Measurements from ENCODE around the gene PACRG. TPM values are rescaled to one million over a fixed set of nuclear protein-coding genes. Genes with fewer than 3 reads are reported as not detected.

PACRG gene
- total and polyA plus RNA-seq, 2 experiments from 2014 or later, result 0.17 to 0.68 TPM

- H3K4me1 Mint-ChIP-seq, result no peaks in the 10 kb centered on the region
- DNase-seq (ENCODE audit: low spot score) (no peak), ATAC-seq (no peak)
- Histone ChIP-seq H3F3A (replicated peaks; ENCODE audit: low read depth) (no peaks in the 10 kb centered on the region), H3K9me2 (ENCODE audit: insufficient read depth) (peaks cover 4% of the 10 kb centered on the region; the same call in 1 of the 2 replicates), H3K4me2 (no peak overlapping the region), H2AFZ (no peak overlapping the region), H3K36me3 (ENCODE audit: insufficient read depth) (no peaks in the 10 kb centered on the region), H3K79me2 (replicated peaks; ENCODE audit: insufficient read depth) (no peaks in the 10 kb centered on the region), H3K4me3 (no peak overlapping the region), H3K27ac (ENCODE audit: low read depth) (no peak overlapping the region), H3K27me3 (ENCODE audit: insufficient read depth) (no peaks in the 10 kb centered on the region), H3K4me1 (ENCODE audit: insufficient read depth) (no peaks in the 10 kb centered on the region), H4K20me1 (replicated peaks; ENCODE audit: insufficient read depth) (no peaks in the 10 kb centered on the region)
- TF ChIP-seq REST (IDR thresholded peaks at IDR 0.05; ENCODE audit: unreplicated experiment) (no peak), STAT1 (IDR thresholded peaks at IDR 0.05; ENCODE audit: unreplicated experiment) (no peak), ETS1 (IDR thresholded peaks at IDR 0.05) (no peak), EZH2 (IDR thresholded peaks at IDR 0.05; ENCODE audit: low read depth, unreplicated experiment) (no peak), JUNB (IDR thresholded peaks at IDR 0.05; ENCODE audit: unreplicated experiment) (no peak), ZNF331 (CRISPR knock-in tag; IDR thresholded peaks at IDR 0.05; ENCODE audit: low read depth) (no peak), CREB1 (CRISPR knock-in tag; IDR thresholded peaks at IDR 0.05; ENCODE audit: low read depth) (no peak), NANOG (IDR thresholded peaks at IDR 0.05; ENCODE audit: borderline replicate concordance) (no peak), CTCF (conservative IDR thresholded peaks at IDR 0.05; ENCODE audit: low read depth in 2 of 2) (no peak), POLR2AphosphoS5 (IDR thresholded peaks at IDR 0.05; ENCODE audit: low read depth) (no peak), ZNF114 (CRISPR knock-in tag; IDR thresholded peaks at IDR 0.05) (no peak), EZH2phosphoT487 (IDR thresholded peaks at IDR 0.05; ENCODE audit: unreplicated experiment) (no peak)
- TF ChIP-seq, protein P1, sequence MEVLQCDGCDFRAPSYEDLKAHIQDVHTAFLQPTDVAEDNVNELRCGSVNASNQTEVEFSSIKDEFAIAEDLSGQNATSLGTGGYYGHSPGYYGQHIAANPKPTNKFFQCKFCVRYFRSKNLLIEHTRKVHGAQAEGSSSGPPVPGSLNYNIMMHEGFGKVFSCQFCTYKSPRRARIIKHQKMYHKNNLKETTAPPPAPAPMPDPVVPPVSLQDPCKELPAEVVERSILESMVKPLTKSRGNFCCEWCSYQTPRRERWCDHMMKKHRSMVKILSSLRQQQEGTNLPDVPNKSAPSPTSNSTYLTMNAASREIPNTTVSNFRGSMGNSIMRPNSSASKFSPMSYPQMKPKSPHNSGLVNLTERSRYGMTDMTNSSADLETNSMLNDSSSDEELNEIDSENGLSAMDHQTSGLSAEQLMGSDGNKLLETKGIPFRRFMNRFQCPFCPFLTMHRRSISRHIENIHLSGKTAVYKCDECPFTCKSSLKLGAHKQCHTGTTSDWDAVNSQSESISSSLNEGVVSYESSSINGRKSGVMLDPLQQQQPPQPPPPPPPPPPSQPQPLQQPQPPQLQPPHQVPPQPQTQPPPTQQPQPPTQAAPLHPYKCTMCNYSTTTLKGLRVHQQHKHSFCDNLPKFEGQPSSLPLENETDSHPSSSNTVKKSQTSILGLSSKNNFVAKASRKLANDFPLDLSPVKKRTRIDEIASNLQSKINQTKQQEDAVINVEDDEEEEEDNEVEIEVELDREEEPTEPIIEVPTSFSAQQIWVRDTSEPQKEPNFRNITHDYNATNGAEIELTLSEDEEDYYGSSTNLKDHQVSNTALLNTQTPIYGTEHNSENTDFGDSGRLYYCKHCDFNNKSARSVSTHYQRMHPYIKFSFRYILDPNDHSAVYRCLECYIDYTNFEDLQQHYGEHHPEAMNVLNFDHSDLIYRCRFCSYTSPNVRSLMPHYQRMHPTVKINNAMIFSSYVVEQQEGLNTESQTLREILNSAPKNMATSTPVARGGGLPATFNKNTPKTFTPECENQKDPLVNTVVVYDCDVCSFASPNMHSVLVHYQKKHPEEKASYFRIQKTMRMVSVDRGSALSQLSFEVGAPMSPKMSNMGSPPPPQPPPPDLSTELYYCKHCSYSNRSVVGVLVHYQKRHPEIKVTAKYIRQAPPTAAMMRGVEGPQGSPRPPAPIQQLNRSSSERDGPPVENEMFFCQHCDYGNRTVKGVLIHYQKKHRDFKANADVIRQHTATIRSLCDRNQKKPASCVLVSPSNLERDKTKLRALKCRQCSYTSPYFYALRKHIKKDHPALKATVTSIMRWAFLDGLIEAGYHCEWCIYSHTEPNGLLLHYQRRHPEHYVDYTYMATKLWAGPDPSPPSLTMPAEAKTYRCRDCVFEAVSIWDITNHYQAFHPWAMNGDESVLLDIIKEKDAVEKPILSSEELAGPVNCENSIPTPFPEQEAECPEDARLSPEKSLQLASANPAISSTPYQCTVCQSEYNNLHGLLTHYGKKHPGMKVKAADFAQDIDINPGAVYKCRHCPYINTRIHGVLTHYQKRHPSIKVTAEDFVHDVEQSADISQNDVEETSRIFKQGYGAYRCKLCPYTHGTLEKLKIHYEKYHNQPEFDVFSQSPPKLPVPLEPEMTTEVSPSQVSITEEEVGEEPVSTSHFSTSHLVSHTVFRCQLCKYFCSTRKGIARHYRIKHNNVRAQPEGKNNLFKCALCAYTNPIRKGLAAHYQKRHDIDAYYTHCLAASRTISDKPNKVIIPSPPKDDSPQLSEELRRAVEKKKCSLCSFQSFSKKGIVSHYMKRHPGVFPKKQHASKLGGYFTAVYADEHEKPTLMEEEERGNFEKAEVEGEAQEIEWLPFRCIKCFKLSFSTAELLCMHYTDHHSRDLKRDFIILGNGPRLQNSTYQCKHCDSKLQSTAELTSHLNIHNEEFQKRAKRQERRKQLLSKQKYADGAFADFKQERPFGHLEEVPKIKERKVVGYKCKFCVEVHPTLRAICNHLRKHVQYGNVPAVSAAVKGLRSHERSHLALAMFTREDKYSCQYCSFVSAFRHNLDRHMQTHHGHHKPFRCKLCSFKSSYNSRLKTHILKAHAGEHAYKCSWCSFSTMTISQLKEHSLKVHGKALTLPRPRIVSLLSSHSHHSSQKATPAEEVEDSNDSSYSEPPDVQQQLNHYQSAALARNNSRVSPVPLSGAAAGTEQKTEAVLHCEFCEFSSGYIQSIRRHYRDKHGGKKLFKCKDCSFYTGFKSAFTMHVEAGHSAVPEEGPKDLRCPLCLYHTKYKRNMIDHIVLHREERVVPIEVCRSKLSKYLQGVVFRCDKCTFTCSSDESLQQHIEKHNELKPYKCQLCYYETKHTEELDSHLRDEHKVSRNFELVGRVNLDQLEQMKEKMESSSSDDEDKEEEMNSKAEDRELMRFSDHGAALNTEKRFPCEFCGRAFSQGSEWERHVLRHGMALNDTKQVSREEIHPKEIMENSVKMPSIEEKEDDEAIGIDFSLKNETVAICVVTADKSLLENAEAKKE (CRISPR knock-in tag; IDR thresholded peaks at IDR 0.05), result no peak
- H3K27ac Mint-ChIP-seq, result no peak overlapping the region
- no peaks in the 10 kb centered on the region for H3K27me3 Mint-ChIP-seq (ENCODE audit: insufficient read depth, low read depth, poor library complexity)
- H3K36me3 Mint-ChIP-seq (ENCODE audit: low read depth), result no peaks in the 10 kb centered on the region
- peaks cover 4% of the 10 kb centered on the region; the same call in 1 of the 3 replicates for H3K9me3 Mint-ChIP-seq
- no peak overlapping the region for H3K4me3 Mint-ChIP-seq
Observed at GRCh38 chr6:162960679-162961457, 233.1 kb downstream of the PACRG start.
